GM12873 (cell line): Measurements from ENCODE around the gene NOVA1.

Experiments used
- TF ChIP-seq, protein P1 (sequence below): IDR thresholded peaks from 2 replicates; pipeline ENCODE4 v1.5.1; 2012; ENCODE audit warnings: low read depth, mild to moderate bottlenecking, moderate library complexity, low read length, control low read depth; ENCODE audit not compliant: insufficient read depth; ENCODE audit errors: missing control alignments

The NOVA1 gene

DNA sequence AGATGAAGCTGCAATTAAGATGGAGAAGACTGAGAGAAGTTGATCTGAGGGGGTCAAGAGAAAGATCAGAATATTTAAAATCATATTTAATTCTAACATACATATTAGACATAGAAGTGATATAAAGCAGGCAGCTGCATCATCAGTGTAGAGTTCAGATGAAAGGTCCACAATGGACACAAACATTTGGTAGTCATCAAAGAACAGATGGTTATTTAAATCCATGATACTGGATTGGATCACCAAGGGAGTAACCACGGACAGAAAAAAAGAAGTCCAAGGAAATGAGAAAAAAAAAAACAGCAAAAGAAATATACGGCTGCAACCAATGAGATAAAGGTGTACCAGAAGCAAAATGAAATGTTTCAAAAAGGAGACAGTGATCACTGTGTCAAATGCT is 20.1 kb downstream of the NOVA1 start:
- TF ChIP-seq, protein P1, sequence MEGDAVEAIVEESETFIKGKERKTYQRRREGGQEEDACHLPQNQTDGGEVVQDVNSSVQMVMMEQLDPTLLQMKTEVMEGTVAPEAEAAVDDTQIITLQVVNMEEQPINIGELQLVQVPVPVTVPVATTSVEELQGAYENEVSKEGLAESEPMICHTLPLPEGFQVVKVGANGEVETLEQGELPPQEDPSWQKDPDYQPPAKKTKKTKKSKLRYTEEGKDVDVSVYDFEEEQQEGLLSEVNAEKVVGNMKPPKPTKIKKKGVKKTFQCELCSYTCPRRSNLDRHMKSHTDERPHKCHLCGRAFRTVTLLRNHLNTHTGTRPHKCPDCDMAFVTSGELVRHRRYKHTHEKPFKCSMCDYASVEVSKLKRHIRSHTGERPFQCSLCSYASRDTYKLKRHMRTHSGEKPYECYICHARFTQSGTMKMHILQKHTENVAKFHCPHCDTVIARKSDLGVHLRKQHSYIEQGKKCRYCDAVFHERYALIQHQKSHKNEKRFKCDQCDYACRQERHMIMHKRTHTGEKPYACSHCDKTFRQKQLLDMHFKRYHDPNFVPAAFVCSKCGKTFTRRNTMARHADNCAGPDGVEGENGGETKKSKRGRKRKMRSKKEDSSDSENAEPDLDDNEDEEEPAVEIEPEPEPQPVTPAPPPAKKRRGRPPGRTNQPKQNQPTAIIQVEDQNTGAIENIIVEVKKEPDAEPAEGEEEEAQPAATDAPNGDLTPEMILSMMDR, result no peak

- TF ChIP-seq, protein P1, result no peak
Observed at GRCh38 chr14:26554069-26554772, 43.6 kb downstream of the NOVA1 start.

DNA sequence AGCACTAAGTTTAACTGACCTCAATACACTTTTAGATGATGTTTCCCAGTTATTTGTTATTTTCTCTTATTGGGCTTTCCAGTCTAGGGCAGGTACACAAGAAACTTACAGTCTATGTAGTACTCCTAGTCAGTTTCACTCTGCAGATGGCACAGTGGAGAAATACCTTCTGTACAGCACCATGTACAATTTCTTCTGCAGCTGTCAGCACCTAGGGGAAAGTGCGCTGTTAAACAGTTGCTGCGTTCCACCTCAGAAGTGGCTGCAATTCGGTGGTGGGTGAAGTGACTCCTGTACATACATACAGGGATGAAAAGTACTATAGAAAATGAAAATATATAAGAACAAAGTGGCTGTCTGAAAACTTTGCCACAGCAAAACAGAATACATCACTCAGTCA is 48.3 kb downstream of the NOVA1 start:
- TF ChIP-seq, protein P1, result no peak

DNA sequence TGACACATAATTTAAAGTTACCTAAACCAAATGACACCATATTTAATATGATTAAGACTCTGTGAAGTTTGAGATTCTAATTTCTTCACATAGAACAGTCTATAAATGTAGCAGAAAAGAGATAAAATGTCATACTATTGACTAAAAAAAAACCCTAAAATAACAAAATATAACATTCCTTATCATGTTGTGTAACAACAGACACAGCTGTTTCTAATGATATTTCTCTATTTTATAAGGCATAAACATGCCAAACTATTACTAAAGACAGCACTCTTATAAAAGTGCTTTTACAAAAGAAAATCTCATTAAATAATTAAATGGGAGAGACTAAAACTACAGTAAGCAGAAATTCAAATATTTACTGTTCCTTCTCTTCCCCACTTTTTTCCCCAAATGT is 49.4 kb downstream of the NOVA1 start:
- TF ChIP-seq, protein P1, result no peak

GRCh38 chr14:26538176-26538575 is 59.7 kb downstream of the NOVA1 start:
- TF ChIP-seq, protein P1, result no peak

GRCh38 chr14:26531894-26532293 is 65.9 kb downstream of the NOVA1 start:
- TF ChIP-seq, protein P1, result no peak

GRCh38 chr14:26528415-26529182 is 69.2 kb downstream of the NOVA1 start:
- TF ChIP-seq, protein P1, result no peak
